NAMALWA (cell line): ENCODE results near the gene KRT77.

Experiments used
- DNase-seq: peaks from one replicate; pipeline ENCODE4 v3.0.0-alpha.2; 2015; ENCODE audit warnings: low spot score

The KRT77 gene

GRCh38 chr12:52655720-52656124, 47.6 kb downstream of the KRT77 start:
- no peak for DNase-seq

- DNase-seq, result no peak
Measured at GRCh38 chr12:52655251-52655650, 48.1 kb downstream of the KRT77 start.

GRCh38 chr12:52651726-52652261, 51.5 kb downstream of the KRT77 start, which contains the start of gene KRT2:
TSS of gene KRT2 (minus strand) at chr12:52652211. CDS start at chr12:52652142, 69 bp downstream.
- no peak for DNase-seq

GRCh38 chr12:52650520-52651081, 52.7 kb downstream of the KRT77 start:
- no peak for DNase-seq

- no peak for DNase-seq
Measured at GRCh38 chr12:52649066-52649465, 54.3 kb downstream of the KRT77 start.

GRCh38 chr12:52648012-52648550, 55.2 kb downstream of the KRT77 start:
- no peak for DNase-seq

GRCh38 chr12:52647601-52648000, 55.7 kb downstream of the KRT77 start:
- no peak for DNase-seq

GRCh38 chr12:52646613-52647012, 56.7 kb downstream of the KRT77 start:
- no peak for DNase-seq

- no peak for DNase-seq
Measured at GRCh38 chr12:52645982-52646381, 57.3 kb downstream of the KRT77 start.

- DNase-seq, result no peak
Measured at GRCh38 chr12:52645120-52645761, 58.1 kb downstream of the KRT77 start.

GRCh38 chr12:52644078-52644415, 59.3 kb downstream of the KRT77 start:
- DNase-seq, result no peak

GRCh38 chr12:52643233-52644077, 59.9 kb downstream of the KRT77 start:
- no peak for DNase-seq

GRCh38 chr12:52641468-52641867, 61.9 kb downstream of the KRT77 start:
- DNase-seq, result no peak
